ENCODE data around the gene TMEM222.
A peak's percentile ranks its signal among the peaks of the same experiment; 100 is the strongest.
"Not testable (repeated sequence)": the region's sequence is repeated elsewhere in the genome, so short reads cannot be mapped to it uniquely, and the experiment has no call there.

The TMEM222 gene

DNA sequence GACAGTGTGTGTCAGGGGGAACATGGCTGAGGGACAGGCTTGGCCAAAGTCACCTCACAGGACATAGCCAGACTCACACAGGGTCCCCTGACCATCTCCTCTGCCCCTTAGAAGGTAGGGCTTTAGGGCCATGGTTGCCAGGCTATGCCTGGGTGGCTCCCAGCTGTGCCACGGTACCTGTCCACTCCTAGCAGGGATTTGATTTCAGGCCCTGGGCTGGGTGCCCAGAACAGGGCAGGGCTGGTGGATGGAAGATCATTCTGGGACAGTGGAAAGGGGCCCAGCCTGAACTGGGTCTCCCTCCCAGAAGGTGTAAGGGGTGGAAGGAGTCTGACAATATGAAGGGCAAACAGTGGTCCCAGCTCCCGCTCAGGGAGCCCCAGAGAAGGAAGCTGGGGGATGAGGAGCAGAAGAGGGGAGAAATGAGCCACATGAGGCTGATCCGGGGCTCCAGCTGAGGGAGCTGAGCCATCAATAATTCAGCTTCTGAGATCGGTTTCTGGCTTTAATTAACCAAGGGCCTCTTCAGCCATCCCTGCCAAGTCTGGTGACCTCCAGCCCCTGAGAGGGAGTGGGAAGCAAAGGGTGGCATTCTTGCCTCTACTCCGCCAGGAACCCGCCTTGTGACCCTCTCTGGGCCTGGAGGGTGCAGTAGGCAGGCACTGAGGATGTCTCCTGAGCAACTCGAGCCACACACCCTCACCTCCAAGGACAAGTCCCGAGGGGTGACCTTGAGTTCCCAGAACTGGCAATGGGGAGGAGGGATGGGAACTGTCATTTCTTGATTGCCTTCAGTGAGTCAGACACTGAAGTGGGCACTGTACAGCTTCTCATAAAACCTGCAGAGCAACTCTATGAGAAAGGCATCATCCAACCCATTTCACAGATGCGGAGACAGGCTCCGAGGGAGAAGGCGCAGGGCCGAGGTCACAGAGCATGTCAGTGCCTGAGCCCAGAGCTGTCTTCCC, 59.1 kb downstream of the TMEM222 start:
- no peak for DNase-seq

DNA sequence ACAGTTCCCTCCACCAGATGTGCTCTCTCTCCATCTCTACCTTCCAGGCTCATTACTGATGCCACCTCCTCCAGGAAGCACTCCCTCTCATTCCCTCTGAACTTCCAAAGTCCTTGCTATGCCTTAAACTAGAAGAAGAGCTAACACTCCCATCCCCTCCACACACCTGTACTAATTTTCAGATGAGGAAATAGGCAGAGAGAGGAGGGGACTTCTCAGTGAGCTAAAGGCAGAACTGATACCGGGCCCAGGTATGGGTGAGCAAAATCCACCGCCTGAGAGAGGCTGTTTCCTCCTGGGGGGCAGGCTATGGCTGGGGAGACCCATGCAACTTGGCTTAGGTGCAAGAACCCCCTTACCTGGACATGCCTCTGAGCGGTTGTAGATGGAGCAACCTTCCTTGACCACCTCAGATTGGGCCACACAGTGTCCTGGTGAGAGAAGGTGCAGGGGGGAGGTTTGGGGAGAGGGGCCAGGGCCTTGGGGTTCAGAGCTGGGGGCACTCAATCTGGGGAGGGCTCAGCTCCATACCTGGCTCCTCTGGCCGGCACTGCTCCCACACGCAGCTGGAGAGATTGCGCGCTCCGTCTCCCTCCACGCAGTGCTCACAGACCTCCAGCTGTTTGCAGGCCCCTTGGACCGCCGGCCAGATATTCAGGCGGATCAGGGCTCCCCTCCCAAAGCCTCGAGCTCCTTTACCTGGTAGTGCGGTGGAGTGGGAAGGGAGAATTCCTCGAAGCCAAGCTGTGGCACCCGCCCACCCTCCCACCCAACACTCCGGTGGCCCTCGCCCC, 60.2 kb downstream of the TMEM222 start:
- DNase-seq, result no peak

DNA sequence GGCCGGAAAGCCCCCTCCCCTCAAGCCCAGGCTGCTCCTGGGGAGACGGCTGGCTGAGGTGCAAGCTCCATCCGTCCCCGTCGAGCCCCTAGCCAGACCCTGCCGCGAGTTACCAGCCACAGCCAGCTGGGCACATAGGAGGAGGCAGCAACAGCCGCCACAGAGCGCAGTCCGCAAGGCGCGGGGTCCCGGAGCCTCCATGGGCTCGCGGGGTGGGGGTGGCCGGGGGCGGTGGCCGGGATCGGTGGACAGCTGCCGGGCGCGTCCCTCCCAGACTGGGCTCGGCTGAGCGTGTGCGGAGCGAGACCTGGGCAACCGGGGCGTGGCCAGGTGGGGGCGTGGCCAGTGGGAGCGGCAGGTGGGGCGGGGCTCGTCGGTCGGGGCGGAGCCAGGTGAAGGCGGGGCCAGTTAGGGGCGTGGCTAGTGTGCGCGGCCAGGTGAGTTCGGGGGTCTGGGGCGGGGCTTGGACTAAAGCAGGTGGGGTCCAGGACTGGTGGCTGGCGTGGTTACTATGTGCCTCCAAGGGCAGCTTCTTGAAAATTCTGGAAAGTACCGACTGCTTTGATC, 61.2 kb downstream of the TMEM222 start, which contains the start of gene CD164L2:
Gene CD164L2 (minus strand): TSS at position 295 of the 567 bp plus-strand sequence. CDS start 94 bp downstream, at position 201.
- DNase-seq, result peak; percentile 28

DNA sequence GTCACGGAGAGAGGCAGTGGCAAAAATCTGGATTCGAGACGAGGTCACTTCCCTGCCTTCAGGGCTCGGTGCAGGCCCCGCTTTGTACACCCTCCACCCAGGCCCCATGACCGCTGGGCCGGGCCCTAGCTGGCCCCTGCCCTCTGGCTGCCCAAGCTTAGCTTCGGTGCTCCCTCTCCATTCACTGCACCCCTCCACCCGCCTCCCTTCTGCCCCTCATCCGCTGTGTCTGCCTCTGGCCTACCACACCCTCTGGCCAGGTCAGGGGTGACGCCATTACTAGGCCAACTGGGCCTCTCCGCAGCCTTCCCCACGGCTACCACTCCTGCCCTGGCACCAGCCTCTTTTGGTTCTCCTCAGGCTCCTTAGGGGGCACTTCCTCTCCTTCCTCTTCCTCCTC, 61.7 kb downstream of the TMEM222 start:
- no peak for DNase-seq

DNA sequence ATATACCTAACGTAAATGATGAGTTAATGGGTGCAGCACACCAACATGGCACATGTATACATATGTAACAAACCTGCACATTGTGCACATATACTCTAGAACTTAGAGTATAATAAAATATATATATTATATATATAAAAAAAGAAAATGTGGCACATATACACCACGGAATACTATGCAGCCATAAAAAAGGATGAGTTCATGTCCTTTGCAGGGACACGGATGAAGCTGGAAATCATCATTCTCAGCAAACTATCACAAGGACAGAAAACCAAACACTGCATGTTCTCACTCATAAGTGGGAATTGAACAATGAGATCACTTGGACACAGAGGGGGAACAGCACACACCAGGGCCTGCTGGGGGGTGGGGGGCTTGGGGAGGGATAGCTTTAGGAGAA, 62.8 kb downstream of the TMEM222 start:
- DNase-seq, result not testable (repeated sequence)
